Measurements from ENCODE around the gene DDI2. TPM values are rescaled to one million over a fixed set of nuclear protein-coding genes. Genes with fewer than 3 reads are reported as not detected.
A peak's percentile ranks its signal among the peaks of the same experiment; 100 is the strongest.

DDI2 gene
- total and polyA plus RNA-seq, 11 donors = 6.2 to 33.5 (median 21.8) TPM

DNA sequence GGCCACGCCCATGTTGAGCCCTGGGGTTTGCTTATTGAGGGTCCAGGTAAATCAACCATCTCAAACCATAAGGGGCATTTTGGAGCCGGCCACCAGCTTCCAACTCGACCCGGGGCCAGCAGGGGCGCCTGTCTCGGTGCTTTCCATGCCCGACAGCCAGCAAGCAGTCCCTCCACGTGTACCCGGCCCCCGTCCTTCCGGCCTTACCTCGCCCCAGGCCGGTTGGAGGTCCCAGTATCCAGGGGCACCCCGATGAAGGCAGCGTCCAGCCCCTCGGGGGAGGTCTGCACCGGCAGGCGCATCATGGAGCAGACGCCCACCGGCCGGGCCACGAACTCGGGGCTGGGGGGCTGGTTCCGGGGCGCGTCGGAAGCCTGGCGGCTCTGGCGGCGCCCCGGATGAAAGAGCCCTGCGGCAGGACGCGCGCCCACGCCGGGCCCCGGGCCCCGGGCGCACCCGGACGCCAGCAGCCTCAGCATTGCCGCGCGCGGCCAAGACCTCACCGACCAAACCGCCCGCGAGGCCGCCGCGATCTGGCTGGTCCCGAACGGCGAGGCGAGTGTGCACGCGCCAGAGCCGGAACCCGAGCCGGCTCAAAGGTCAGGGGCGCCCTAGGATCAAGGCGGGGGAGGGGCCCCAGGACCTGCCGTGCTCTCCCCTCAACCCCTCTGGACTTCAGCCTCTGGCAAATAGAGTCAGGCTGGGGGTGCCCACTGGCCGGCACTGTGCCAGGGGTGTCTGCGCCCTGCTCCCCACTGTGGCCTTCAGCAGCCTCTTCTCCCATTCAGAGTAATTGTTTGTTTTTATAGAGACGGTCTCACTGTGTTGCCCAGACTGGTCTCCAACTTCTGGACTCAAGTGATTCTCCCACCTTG, 32.5 kb upstream of the DDI2 start, which contains the start of gene AGMAT:
TSS of gene AGMAT (minus strand) at position 563 of the 875 bp plus-strand sequence. CDS start at position 479, 84 bp downstream.
- 3 to 5% (median 4%) methylated on average over 18 to 68 of the region's 68 CpGs for WGBS, 4 donors
- Histone ChIP-seq H3K27ac (peak within 1 kb of the TSS in 1 of 12 donors; percentile 32), H3K27me3 (peaks cover 0 to 17% (median 0%) of the 10 kb centered on the region in 9 donors), H3K4me3 (peak within 1 kb of the TSS in 11 of 12 donors; percentile 12 to 66 (median 49)), H3K36me3 (no peaks in the 10 kb centered on the region), H3K4me1 (peaks cover 0 to 21% (median 4%) of the 10 kb centered on the region in 12 donors), H3K9me3 (no peaks in the 10 kb centered on the region)
- TF ChIP-seq POLR2A (IDR thresholded peaks at IDR 0.05) = no peak
- TF ChIP-seq, protein P1, sequence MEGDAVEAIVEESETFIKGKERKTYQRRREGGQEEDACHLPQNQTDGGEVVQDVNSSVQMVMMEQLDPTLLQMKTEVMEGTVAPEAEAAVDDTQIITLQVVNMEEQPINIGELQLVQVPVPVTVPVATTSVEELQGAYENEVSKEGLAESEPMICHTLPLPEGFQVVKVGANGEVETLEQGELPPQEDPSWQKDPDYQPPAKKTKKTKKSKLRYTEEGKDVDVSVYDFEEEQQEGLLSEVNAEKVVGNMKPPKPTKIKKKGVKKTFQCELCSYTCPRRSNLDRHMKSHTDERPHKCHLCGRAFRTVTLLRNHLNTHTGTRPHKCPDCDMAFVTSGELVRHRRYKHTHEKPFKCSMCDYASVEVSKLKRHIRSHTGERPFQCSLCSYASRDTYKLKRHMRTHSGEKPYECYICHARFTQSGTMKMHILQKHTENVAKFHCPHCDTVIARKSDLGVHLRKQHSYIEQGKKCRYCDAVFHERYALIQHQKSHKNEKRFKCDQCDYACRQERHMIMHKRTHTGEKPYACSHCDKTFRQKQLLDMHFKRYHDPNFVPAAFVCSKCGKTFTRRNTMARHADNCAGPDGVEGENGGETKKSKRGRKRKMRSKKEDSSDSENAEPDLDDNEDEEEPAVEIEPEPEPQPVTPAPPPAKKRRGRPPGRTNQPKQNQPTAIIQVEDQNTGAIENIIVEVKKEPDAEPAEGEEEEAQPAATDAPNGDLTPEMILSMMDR (IDR thresholded peaks at IDR 0.05) = peak in 4 of 12 donors; percentile 7 to 28 (median 26)
- intact Hi-C loops (cut with DNase I) = no loop called here
- ATAC-seq = peak in 2 of 4 donors; percentile 41 to 67
- peak in 1 of 5 donors; percentile 33 for DNase-seq

DNA sequence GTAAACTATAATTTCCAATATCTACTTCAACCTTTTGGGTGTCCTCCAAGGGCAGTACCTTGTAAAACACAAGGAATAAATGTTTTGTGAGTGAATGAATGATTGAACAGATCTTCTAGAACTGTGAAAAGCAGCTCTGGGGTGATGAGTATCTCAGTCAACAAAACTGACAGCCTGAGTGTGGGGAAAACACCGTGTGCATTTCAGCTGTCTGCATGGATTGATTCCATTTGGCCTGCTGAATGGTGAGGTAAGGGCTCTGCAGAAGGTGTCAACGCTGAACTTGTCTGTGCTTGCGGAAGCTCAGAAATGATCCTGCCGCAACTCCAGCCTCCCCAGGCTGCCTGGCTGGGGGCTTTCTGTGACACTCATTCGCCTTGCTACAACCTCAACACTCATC, 25.0 kb upstream of the DDI2 start:
- H3K27ac ChIP-seq = no peak overlapping the region
- no peaks in the 10 kb centered on the region for H3K36me3 ChIP-seq
- no peak overlapping the region for H3K4me3 ChIP-seq
- DNase-seq = no peak
- no peak for TF ChIP-seq POLR2A (IDR thresholded peaks at IDR 0.05)
- TF ChIP-seq, protein P1 (IDR thresholded peaks at IDR 0.05) = no peak
- H3K9me3 ChIP-seq = no peaks in the 10 kb centered on the region
- intact Hi-C loops (cut with DNase I) = loop anchor here in 4 of 10 donors (10.0 kb wide), 3 partner anchors 143 to 163 kb away; partner anchors contain the start of genes TMEM82 (in 2 of the 4), FBLIM1 (in 1 of the 4) and SLC25A34 (in 1 of the 4)
- no peaks in the 10 kb centered on the region for H3K27me3 ChIP-seq
- H3K4me1 ChIP-seq = peaks cover 0 to 10% (median 0%) of the 10 kb centered on the region in 12 donors
- ATAC-seq = no peak
- 65 to 73% (median 70%) methylated on average over 5 of the region's 5 CpGs for WGBS, 4 donors

DNA sequence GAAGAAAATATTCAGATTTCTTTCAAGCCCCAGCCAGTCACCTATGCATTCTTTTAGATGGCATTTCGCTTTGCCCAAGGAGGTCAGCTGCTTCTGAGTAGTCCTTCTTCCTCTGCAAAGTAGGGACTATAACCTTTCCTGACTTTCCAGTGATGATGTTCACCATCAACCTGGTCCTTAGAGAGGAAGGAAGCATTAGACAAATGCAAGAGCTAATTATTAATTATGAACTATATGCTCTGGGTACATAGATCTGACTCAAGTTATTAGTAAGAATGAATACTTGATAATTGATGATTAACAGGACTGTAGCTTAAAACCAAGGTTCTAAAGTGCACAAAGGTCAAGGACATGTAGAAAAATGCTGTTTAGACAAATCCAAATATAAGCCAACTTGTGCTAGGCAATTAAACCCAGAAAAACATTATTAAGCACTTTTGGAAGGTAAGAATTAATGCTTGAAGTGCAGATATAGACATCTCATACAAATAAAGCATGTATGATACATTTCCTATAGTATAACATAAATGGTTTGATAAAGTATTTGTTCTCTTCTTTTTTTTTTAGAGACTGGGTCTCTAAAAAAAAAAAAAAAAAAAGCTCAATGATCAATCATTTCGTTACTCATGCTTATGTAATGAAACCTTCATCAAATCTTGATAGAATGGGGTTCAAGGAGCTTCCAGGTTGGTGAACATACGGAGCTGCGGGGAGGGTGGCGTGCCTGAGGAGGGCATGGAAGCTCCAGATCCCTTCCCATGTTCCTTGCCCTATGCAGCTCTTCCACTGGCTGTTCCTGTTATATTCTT, 21.2 kb upstream of the DDI2 start:
- peak overlapping the region in 1 of 12 donors; percentile 34 for H3K27ac ChIP-seq
- ATAC-seq (no peak), DNase-seq (no peak)
- intact Hi-C loops (cut with DNase I) = loop anchor here in 8 of 10 donors (1.0 to 10.0 kb wide), 7 partner anchors 139 to 159 kb away; partner anchors contain the start of genes TMEM82 (in 3 of the 8), SLC25A34 (in 2 of the 8) and FBLIM1 (in 1 of the 8)
- H3K4me1 ChIP-seq = peaks cover 0 to 25% (median 5%) of the 10 kb centered on the region in 12 donors
- H3K4me3 ChIP-seq = no peak overlapping the region
- H3K27me3 ChIP-seq = no peaks in the 10 kb centered on the region
- TF ChIP-seq POLR2A (IDR thresholded peaks at IDR 0.05) = no peak
- TF ChIP-seq, protein P1 (IDR thresholded peaks at IDR 0.05) = no peak
- WGBS, 4 donors = 79 to 91% (median 87%) methylated on average over 5 of the region's 5 CpGs
- H3K36me3 ChIP-seq = no peaks in the 10 kb centered on the region
- no peaks in the 10 kb centered on the region for H3K9me3 ChIP-seq

All from heart left ventricle (tissue), 16 donors.